Left lung (tissue), 10 donors: ENCODE data around the gene SIK2. TPM values are rescaled to one million over a fixed set of nuclear protein-coding genes. Genes with fewer than 3 reads are reported as not detected.

Experiments
- ATAC-seq: fragments of 200-7000 bp; cut with Tn5 transposase; one replicate; pipeline ENCODE4 v1.9.1; 2020; ENCODE audit warnings: moderate library complexity
- DNase-seq, 4 donors: peaks; one replicate each; pipeline ENCODE4 v3.0.0-alpha.2; 2013 to 2020
- H3K27ac ChIP-seq, 2 donors: fragments of 200-600 bp; sonication (generic) in 1 of 2; one replicate each; pipeline versions ENCODE4 v1.5.0 to v1.8.0; 2020 to 2021
- H3K27me3 ChIP-seq, 2 donors: fragments of 200-600 bp; sonication (generic) in 1 of 2; one replicate each; pipeline versions ENCODE4 v1.5.0 to v1.8.0; 2020 to 2021
- H3K36me3 ChIP-seq, 2 donors: fragments of 200-600 bp; sonication (generic) in 1 of 2; one replicate each; pipeline versions ENCODE4 v1.5.0 to v1.8.0; 2020 to 2021
- H3K4me1 ChIP-seq, 2 donors: fragments of 200-600 bp; one replicate each; pipeline ENCODE4 v1.8.0; 2021
- H3K4me3 ChIP-seq, 2 donors: fragments of 200-600 bp; sonication (generic) in 1 of 2; one replicate each; pipeline versions ENCODE4 v1.5.0 to v1.8.0; 2020 to 2021; ENCODE audit warnings: mild to moderate bottlenecking in 1 of 2
- H3K9me3 ChIP-seq, 2 donors: fragments of 200-600 bp; sonication (generic) in 1 of 2; one replicate each; pipeline versions ENCODE4 v1.5.0 to v1.8.0; 2020 to 2021
- CTCF ChIP-seq, 2 donors: fragments of 200-600 bp; sonication (generic) in 1 of 2; IDR thresholded peaks; one replicate each; pipeline versions ENCODE4 v1.5.0 to v1.8.0; 2021; ENCODE audit warnings: antibody characterized with exemption in 2 of 2
- intact Hi-C, 2 donors: fragments of 100-400 bp; cut with DNase I; formaldehyde crosslinking; loops; one replicate each; pipeline versions ENCODE4 v1.11.2 to v1.14.2; 2022
- polyA plus RNA-seq, 6 donors: library from polyadenylated mRNA; unstranded; fragments of 120-200 nt; gene quantifications; one replicate each; pipeline ENCODE4 v1.2.1, GENCODE V29; 2013; ENCODE audit not compliant: insufficient read length in 6 of 6
- total RNA-seq, 2 donors: library from RNA; stranded (reverse); fragmentation: NEBNext Ultra II Directional; extraction: Animal tissue kit (Norgen Biotek cat#: 25700); gene quantifications; one replicate each; pipeline ENCODE4 v1.2.1, GENCODE V29; 2021
- donor health status: DM: no; HTN: yes; CAD: no.
- donor health status: DM: no; HTN: no; CAD: no.

The SIK2 gene
- total and polyA plus RNA-seq, 8 donors: 23.3 to 35.1 (median 30.8) TPM

- DNase-seq (peak in 1 of 4 donors; percentile 69), ATAC-seq (peak; percentile 41)
- intact Hi-C loops: no loop called here
- Histone ChIP-seq H3K4me1 (peaks cover 11 to 18% of the 10 kb centered on the region in 2 donors), H3K27me3 (no peaks in the 10 kb centered on the region), H3K9me3 (no peaks in the 10 kb centered on the region), H3K4me3 (no peak overlapping the region), H3K36me3 (peaks cover 0 to 9% of the 10 kb centered on the region in 2 donors), H3K27ac (peak overlapping the region in 1 of 2 donors; percentile 49)
- no peak for TF ChIP-seq CTCF (IDR thresholded peaks at IDR 0.05)
Observed at GRCh38 chr11:111612224-111612623, 10.0 kb downstream of the SIK2 start.

GRCh38 chr11:111617286-111617685 is 15.0 kb downstream of the SIK2 start:
- H3K36me3 ChIP-seq: peaks cover 0 to 53% of the 10 kb centered on the region in 2 donors
- intact Hi-C loops: no loop called here
- TF ChIP-seq CTCF (IDR thresholded peaks at IDR 0.05): no peak
- no peaks in the 10 kb centered on the region for H3K27me3 ChIP-seq
- no peak overlapping the region for H3K27ac ChIP-seq
- DNase-seq (no peak), ATAC-seq (no peak)
- H3K9me3 ChIP-seq: no peaks in the 10 kb centered on the region
- H3K4me1 ChIP-seq: peaks cover 0 to 4% of the 10 kb centered on the region in 2 donors
- no peak overlapping the region for H3K4me3 ChIP-seq

GRCh38 chr11:111620518-111620917 is 18.3 kb downstream of the SIK2 start:
- intact Hi-C loops: no loop called here
- no peak for TF ChIP-seq CTCF (IDR thresholded peaks at IDR 0.05)
- peaks cover 3 to 62% of the 10 kb centered on the region in 2 donors for H3K36me3 ChIP-seq
- no peak overlapping the region for H3K4me3 ChIP-seq
- H3K4me1 ChIP-seq: no peaks in the 10 kb centered on the region
- H3K9me3 ChIP-seq: no peaks in the 10 kb centered on the region
- no peak overlapping the region for H3K27ac ChIP-seq
- no peak for ATAC-seq
- DNase-seq: no peak
- no peaks in the 10 kb centered on the region for H3K27me3 ChIP-seq

GRCh38 chr11:111623527-111624030 is 21.3 kb downstream of the SIK2 start:
- Histone ChIP-seq H3K27ac (no peak overlapping the region), H3K27me3 (no peaks in the 10 kb centered on the region), H3K4me1 (no peaks in the 10 kb centered on the region), H3K9me3 (no peaks in the 10 kb centered on the region), H3K36me3 (peaks cover 3 to 39% of the 10 kb centered on the region in 2 donors), H3K4me3 (no peak overlapping the region)
- no peak for ATAC-seq
- intact Hi-C loops: no loop called here
- TF ChIP-seq CTCF (IDR thresholded peaks at IDR 0.05): no peak
- DNase-seq: no peak

GRCh38 chr11:111624608-111625007 is 22.4 kb downstream of the SIK2 start:
- Histone ChIP-seq H3K27me3 (no peaks in the 10 kb centered on the region), H3K4me1 (no peaks in the 10 kb centered on the region), H3K4me3 (no peak overlapping the region), H3K9me3 (no peaks in the 10 kb centered on the region), H3K27ac (no peak overlapping the region), H3K36me3 (peaks cover 3 to 29% of the 10 kb centered on the region in 2 donors)
- ATAC-seq (peak; percentile 50), DNase-seq (no peak)
- no peak for TF ChIP-seq CTCF (IDR thresholded peaks at IDR 0.05)
- intact Hi-C loops: no loop called here
